Endothelial cell (in vitro differentiated cells): ENCODE measurements around the gene JAKMIP3. TPM values are rescaled to one million over a fixed set of nuclear protein-coding genes. Genes with fewer than 3 reads are reported as not detected.

Source experiments
- DNase-seq: peaks from one replicate; pipeline ENCODE4 v3.0.0; 2021; ENCODE audit warnings: low spot score
- H3K27ac Mint-ChIP-seq: one replicate; pipeline ENCODE4 v1.8.0; 2021; ENCODE audit warnings: mixed read lengths, inconsistent platforms; ENCODE audit not compliant: unreplicated experiment
- H3K27me3 Mint-ChIP-seq: one replicate; pipeline ENCODE4 v1.8.0; 2021; ENCODE audit warnings: mild to moderate bottlenecking, moderate library complexity, mixed read lengths, inconsistent platforms; ENCODE audit not compliant: unreplicated experiment
- H3K36me3 Mint-ChIP-seq: one replicate; pipeline ENCODE4 v1.8.0; 2021; ENCODE audit warnings: mild to moderate bottlenecking, low read depth, mixed read lengths, inconsistent platforms; ENCODE audit not compliant: unreplicated experiment
- H3K4me1 Mint-ChIP-seq: one replicate; pipeline ENCODE4 v1.8.0; 2021; ENCODE audit warnings: mild to moderate bottlenecking, mixed read lengths, inconsistent platforms; ENCODE audit not compliant: unreplicated experiment
- H3K4me3 Mint-ChIP-seq: one replicate; pipeline ENCODE4 v1.8.0; 2021; ENCODE audit warnings: mild to moderate bottlenecking, mixed read lengths, inconsistent platforms; ENCODE audit not compliant: unreplicated experiment
- H3K9me3 Mint-ChIP-seq: one replicate; pipeline ENCODE4 v1.8.0; 2021; ENCODE audit warnings: mixed read lengths, inconsistent platforms; ENCODE audit not compliant: unreplicated experiment
- total RNA-seq: library from RNA; stranded (reverse); fragmentation: NEBNext Ultra II Directional; extraction: Animal tissue kit (Norgen Biotek cat#: 25700); gene quantifications from one replicate; pipeline ENCODE4 v1.2.1, GENCODE V29; 2021; ENCODE audit not compliant: unreplicated experiment
- TF ChIP-seq, protein P1 (sequence below): fragments of 200-600 bp; sonication (generic); IDR thresholded peaks from one replicate; pipeline ENCODE4 v1.5.0; 2021; ENCODE audit warnings: antibody characterized with exemption; ENCODE audit not compliant: unreplicated experiment

JAKMIP3 gene
- total RNA-seq, 1 donor from 2014 or later = 0.05 TPM

DNA sequence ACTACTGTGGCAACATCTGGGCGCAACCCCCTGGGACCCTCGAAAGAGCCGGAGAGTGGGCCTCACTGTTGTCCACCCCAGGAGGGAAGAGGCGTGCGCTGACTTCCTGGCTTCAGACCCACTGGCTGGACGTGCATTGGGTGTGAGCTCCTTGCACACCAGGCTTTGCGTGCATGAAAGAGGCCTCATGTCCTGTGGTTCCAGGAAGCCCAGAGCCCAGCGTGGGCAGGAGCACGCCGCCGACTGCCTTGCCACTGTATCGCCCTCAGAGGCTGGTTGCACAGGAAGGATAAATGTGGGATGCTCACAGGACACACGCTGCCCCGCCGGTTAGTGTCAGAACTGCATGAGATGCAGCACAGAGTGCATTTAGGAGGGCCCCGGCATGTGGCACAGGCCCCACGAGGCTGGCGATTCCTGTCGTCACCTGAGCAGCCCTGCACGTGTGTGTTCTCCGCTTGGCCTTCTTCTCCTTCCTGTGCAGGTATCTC lies 8.5 kb upstream of the JAKMIP3 start:
- H3K4me3 Mint-ChIP-seq = no peak overlapping the region
- peaks cover 11% of the 10 kb centered on the region for H3K27me3 Mint-ChIP-seq

DNA sequence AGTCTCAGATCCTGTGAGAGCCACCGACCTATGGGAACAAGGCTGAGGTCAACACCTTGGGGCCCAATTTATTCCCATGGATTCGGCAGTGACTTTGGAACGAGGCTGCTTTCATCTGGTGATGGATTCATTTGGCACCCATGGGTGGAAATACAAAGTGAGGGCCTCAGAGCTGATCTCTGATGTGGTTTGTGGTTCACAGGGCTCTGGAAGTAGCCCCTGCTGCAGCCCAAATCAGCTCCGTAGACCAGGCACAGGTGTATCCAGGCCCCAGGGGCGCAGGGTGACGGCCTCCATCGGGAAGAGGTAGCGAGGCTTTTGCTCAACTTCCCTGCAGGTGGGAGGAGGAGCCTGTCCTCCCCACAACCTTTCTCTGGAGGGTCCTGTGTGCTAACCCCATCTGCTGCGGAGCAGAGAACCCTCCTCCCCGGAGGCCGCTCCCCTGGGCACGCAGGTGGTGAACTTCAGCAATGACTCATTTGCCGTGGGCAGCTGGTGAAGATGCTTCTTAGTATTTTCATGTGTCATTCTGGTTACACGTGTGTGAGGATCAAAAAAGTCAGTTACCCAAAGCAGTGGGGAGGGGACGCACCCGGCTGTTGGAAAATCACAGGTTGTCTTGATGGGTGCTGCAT lies 7.5 kb upstream of the JAKMIP3 start:
- Mint-ChIP-seq H3K9me3 (no peaks in the 10 kb centered on the region), H3K4me3 (no peak overlapping the region), H3K4me1 (no peaks in the 10 kb centered on the region), H3K36me3 (no peaks in the 10 kb centered on the region), H3K27me3 (peaks cover 8% of the 10 kb centered on the region), H3K27ac (no peak overlapping the region)
- no peak for DNase-seq
- TF ChIP-seq, protein P1, sequence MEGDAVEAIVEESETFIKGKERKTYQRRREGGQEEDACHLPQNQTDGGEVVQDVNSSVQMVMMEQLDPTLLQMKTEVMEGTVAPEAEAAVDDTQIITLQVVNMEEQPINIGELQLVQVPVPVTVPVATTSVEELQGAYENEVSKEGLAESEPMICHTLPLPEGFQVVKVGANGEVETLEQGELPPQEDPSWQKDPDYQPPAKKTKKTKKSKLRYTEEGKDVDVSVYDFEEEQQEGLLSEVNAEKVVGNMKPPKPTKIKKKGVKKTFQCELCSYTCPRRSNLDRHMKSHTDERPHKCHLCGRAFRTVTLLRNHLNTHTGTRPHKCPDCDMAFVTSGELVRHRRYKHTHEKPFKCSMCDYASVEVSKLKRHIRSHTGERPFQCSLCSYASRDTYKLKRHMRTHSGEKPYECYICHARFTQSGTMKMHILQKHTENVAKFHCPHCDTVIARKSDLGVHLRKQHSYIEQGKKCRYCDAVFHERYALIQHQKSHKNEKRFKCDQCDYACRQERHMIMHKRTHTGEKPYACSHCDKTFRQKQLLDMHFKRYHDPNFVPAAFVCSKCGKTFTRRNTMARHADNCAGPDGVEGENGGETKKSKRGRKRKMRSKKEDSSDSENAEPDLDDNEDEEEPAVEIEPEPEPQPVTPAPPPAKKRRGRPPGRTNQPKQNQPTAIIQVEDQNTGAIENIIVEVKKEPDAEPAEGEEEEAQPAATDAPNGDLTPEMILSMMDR = no peak

More for the DNA sequence above, 8.5 kb upstream of the JAKMIP3 start:
- TF ChIP-seq, protein P1 = no peak
- no peaks in the 10 kb centered on the region for H3K4me1 Mint-ChIP-seq
- H3K36me3 Mint-ChIP-seq = peaks cover 4% of the 10 kb centered on the region
- no peak overlapping the region for H3K27ac Mint-ChIP-seq
- DNase-seq = no peak
- H3K9me3 Mint-ChIP-seq = peaks cover 4% of the 10 kb centered on the region

DNA sequence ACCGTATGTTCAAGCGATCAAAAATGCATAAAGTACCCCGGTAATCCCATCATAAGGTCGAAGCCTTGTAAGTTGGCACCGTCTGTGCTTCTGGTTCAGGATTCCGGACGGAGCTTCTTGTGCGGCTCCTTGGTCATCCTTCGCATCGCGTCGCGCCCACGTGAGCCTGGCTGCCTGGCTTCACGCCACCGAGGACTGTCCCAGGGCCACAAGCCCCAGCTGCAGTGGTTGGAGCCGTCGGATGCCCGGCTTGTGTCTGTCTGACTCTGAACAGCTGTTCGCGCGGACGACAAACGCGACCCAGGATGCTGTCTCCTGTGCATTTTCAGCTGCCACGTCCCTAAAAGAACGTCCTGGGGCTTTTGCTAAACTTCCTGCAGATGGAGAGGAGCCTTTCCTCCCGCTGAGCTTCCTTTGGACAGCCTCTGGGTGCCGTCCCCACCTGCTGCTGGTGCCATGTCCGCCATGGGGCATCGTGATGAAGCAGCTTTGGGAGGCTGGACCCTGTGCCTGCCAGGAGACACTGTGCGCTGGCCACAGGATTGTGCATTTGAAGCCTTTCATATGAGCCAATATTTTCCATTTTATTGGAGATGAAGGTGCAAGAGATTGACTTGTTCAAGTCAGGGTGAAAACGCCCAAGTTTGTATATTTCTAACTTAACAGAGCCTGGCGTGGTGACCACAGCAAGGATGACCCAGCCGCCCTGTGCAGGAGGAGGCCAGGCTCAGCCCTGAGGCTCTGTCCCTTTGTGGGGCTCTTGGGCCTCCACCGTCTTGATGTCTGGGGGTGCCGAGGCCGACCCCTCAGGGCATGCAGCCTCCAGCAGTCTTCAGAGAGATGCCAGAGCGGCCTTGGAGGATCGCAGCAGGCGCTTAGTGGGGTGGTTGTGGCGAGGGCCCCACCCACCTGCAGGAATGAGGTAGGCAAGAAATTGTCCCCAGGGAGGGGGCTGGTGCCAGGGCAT lies 6.7 kb upstream of the JAKMIP3 start:
- Mint-ChIP-seq H3K4me3 (no peak overlapping the region), H3K27me3 (peaks cover 8% of the 10 kb centered on the region), H3K4me1 (no peaks in the 10 kb centered on the region), H3K9me3 (no peaks in the 10 kb centered on the region), H3K36me3 (no peaks in the 10 kb centered on the region), H3K27ac (no peak overlapping the region)
- DNase-seq = no peak
- TF ChIP-seq, protein P1 = no peak

DNA sequence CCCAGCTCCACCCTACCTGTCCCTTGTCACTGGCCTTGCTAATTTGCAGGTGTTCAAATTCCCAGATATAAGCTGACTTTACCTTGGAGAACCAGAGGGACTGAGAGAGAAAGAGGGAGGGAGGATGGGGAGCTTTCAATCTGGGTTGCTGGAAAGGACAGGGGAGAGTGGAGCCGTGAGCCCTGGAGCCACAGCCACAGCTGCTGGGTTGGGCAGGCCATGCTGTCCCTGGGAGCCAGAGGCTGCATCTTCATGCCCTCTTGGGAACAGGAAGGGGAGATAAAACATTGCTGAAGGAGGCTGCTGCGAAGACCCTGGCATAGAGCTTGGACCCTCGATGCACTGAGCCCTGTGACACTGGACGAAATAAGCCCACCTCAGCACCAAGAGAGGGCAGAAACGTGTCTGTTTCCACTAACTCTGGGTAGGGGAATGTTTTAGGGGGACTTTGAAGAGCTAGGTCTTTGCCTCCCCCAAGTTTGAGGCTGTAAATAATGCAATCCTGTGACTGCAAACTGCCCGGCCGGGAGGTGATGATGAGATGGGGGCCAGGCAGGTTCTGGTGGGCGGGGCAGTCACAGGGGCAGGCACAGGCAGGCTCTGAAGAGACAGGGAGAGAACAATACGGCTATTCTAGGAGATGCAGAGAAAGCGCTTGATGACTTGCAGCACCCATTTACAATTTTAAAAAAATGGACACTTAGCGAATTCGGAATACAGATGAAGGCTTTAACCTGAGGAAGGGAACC lies 5.8 kb upstream of the JAKMIP3 start:
- no peaks in the 10 kb centered on the region for H3K9me3 Mint-ChIP-seq
- TF ChIP-seq, protein P1 = no peak
- no peaks in the 10 kb centered on the region for H3K4me1 Mint-ChIP-seq
- no peak overlapping the region for H3K4me3 Mint-ChIP-seq
- H3K27me3 Mint-ChIP-seq = peaks cover 8% of the 10 kb centered on the region
- no peaks in the 10 kb centered on the region for H3K36me3 Mint-ChIP-seq
- no peak for DNase-seq
- H3K27ac Mint-ChIP-seq = no peak overlapping the region
